Esophagus mucosa (tissue), 1 donor: ENCODE data around the gene SPATA32. TPM values are rescaled to one million over a fixed set of nuclear protein-coding genes. Genes with fewer than 3 reads are reported as not detected.

ENCODE experiments used
- total RNA-seq: library from RNA; stranded (reverse); gene quantifications from one replicate; pipeline ENCODE4 v1.2.4, GENCODE V29; 2023
- donor health status: DM: yes; HTN: yes; CAD: no.

The SPATA32 gene
- total RNA-seq, 1 donor from 2014 or later: 0.24 TPM

Other genes with a start within 250 kb of the SPATA32 start
- 19.5 TPM for gene DCAKD, start 210.5 kb downstream of the SPATA32 start, total RNA-seq
- gene NMT1, start 200.8 kb downstream of the SPATA32 start, total RNA-seq: 63.0 TPM
- 34.2 TPM for gene PLCD3, start 129.6 kb downstream of the SPATA32 start, total RNA-seq
- gene ACBD4, start 126.4 kb downstream of the SPATA32 start, total RNA-seq: 3.5 TPM
- 22.6 TPM for gene HEXIM1, start 113.6 kb downstream of the SPATA32 start, total RNA-seq
- 4.7 TPM for gene HEXIM2, start 100.2 kb downstream of the SPATA32 start, total RNA-seq
- gene FMNL1, start 40.2 kb downstream of the SPATA32 start, total RNA-seq: 2.6 TPM
- 6.3 TPM for gene MAP3K14, start 54.9 kb upstream of the SPATA32 start, total RNA-seq
- gene ARHGAP27, start 170.8 kb upstream of the SPATA32 start, total RNA-seq: 69.0 TPM
- 112 TPM for gene PLEKHM1, start 228.6 kb upstream of the SPATA32 start, total RNA-seq